Lung (tissue), 12 donors: ENCODE results near the gene PRPS1L1. TPM values are rescaled to one million over a fixed set of nuclear protein-coding genes. Genes with fewer than 3 reads are reported as not detected.
A peak's percentile ranks its signal among the peaks of the same experiment; 100 is the strongest.

Source experiments
- ATAC-seq: fragments of 200-7000 bp; cut with Tn5 transposase; one replicate; pipeline ENCODE4 v1.9.1; 2020; ENCODE audit warnings: moderate number of reproducible peaks; ENCODE audit not compliant: insufficient read depth, low FRiP score
- DNase-seq, 3 donors: peaks; one replicate each; pipeline ENCODE4 v3.0.0-alpha.2; 2013 to 2017
- H3K27ac ChIP-seq, 2 donors: one replicate each; pipeline ENCODE4 v1.5.1; 2013; ENCODE audit warnings: mild to moderate bottlenecking in 2 of 2, moderate library complexity in 2 of 2, control low read depth in 1 of 2, inconsistent platforms in 1 of 2, low read depth in 1 of 2, low read length in 1 of 2
- H3K27me3 ChIP-seq, 3 donors: one replicate each; pipeline ENCODE4 v1.5.1; 2013; ENCODE audit warnings: low read length in 2 of 3; ENCODE audit not compliant: control insufficient read depth in 3 of 3, insufficient read depth in 3 of 3
- H3K36me3 ChIP-seq, 4 donors: one replicate each; pipeline ENCODE4 v1.5.1; 2013; ENCODE audit warnings: low read length in 4 of 4, mild to moderate bottlenecking in 1 of 4, moderate library complexity in 1 of 4; ENCODE audit not compliant: control insufficient read depth in 4 of 4, insufficient read depth in 4 of 4
- H3K4me1 ChIP-seq, 5 donors: one replicate each; pipeline ENCODE4 v1.5.1; 2013; ENCODE audit warnings: low read length in 5 of 5, mild to moderate bottlenecking in 2 of 5, moderate library complexity in 1 of 5; ENCODE audit not compliant: control insufficient read depth in 5 of 5, insufficient read depth in 5 of 5
- H3K4me3 ChIP-seq: one replicate; pipeline ENCODE4 v1.5.1; 2013; ENCODE audit warnings: mild to moderate bottlenecking, control low read depth, moderate library complexity
- H3K9ac ChIP-seq, 2 donors: one replicate each; pipeline ENCODE4 v1.5.1; 2013; ENCODE audit warnings: low read length in 2 of 2, control low read depth in 1 of 2; ENCODE audit not compliant: insufficient read depth in 1 of 2
- H3K9me3 ChIP-seq, 4 donors: one replicate each; pipeline ENCODE4 v1.5.1; 2013; ENCODE audit warnings: low read length in 3 of 4, mild to moderate bottlenecking in 1 of 4, moderate library complexity in 1 of 4; ENCODE audit not compliant: control insufficient read depth in 4 of 4, insufficient read depth in 3 of 4
- CTCF ChIP-seq: IDR thresholded peaks from 2 replicates; pipeline ENCODE4 v1.5.1; 2012; ENCODE audit warnings: mild to moderate bottlenecking; ENCODE audit errors: control extremely low read depth, extremely low read depth
- WGBS, 2 donors: extraction: QIAGEN DNeasy Blood & Tissue Kit; methylation state at CpG; one replicate each; pipeline ENCODE4 v1.1.7; 2013; 5-methylcytosine and 5-hydroxymethylcytosine counted together
- polyA plus RNA-seq, 2 donors: library from polyadenylated mRNA; stranded (reverse); fragments of 200-250 nt; gene quantifications; one replicate each; pipeline ENCODE4 v1.2.1, GENCODE V29; 2013
- total RNA-seq, 2 donors: library from RNA; depleted of rRNA in 1 of 2; stranded (reverse); fragments of >200 nt in 1 of 2; gene quantifications; one replicate each; pipeline ENCODE4 v1.2.1, GENCODE V29; 2014 to 2021
- donor health status: control.
- donor health status: control.
- donor health status: Bipolar disorder and iron deficiency.
- donor health status: healthy.
- donor health status: DM: yes; HTN: yes; CAD: no.

PRPS1L1 gene
- total and polyA plus RNA-seq, 4 donors = not detected

- H3K4me1 ChIP-seq = peaks cover 0 to 4% (median 0%) of the 10 kb centered on the region in 5 donors
- H3K27me3 ChIP-seq = no peaks in the 10 kb centered on the region
- H3K4me3 ChIP-seq = no peak overlapping the region
- H3K9ac ChIP-seq = no peak overlapping the region
- TF ChIP-seq CTCF = no peak
- H3K9me3 ChIP-seq = no peaks in the 10 kb centered on the region
- H3K36me3 ChIP-seq = no peaks in the 10 kb centered on the region
- ATAC-seq (no peak), DNase-seq (no peak)
- WGBS, 2 donors = 80 to 84% methylated on average over 3 of the region's 3 CpGs
- no peak overlapping the region for H3K27ac ChIP-seq
Observed at GRCh38 chr7:18045171-18045570, 17.5 kb upstream of the PRPS1L1 start.

GRCh38 chr7:18041191-18041590, 13.5 kb upstream of the PRPS1L1 start:
- DNase-seq (peak in 2 of 3 donors; percentile 42 to 49), ATAC-seq (no peak)
- Histone ChIP-seq H3K27ac (no peak overlapping the region), H3K36me3 (no peaks in the 10 kb centered on the region), H3K9ac (no peak overlapping the region), H3K4me3 (no peak overlapping the region), H3K9me3 (no peaks in the 10 kb centered on the region), H3K27me3 (no peaks in the 10 kb centered on the region), H3K4me1 (peaks cover 0 to 4% (median 0%) of the 10 kb centered on the region in 5 donors)
- TF ChIP-seq CTCF = no peak

- DNase-seq (peak in 2 of 3 donors; percentile 20 to 38), ATAC-seq (no peak)
- H3K36me3 ChIP-seq = no peaks in the 10 kb centered on the region
- 70 to 87% methylated on average over 5 of the region's 5 CpGs for WGBS, 2 donors
- H3K9ac ChIP-seq = no peak overlapping the region
- no peak overlapping the region for H3K27ac ChIP-seq
- peaks cover 0 to 4% (median 0%) of the 10 kb centered on the region in 5 donors for H3K4me1 ChIP-seq
- H3K9me3 ChIP-seq = no peaks in the 10 kb centered on the region
- no peak for TF ChIP-seq CTCF
- no peak overlapping the region for H3K4me3 ChIP-seq
- H3K27me3 ChIP-seq = no peaks in the 10 kb centered on the region
Observed at GRCh38 chr7:18040196-18040595, 12.6 kb upstream of the PRPS1L1 start.

GRCh38 chr7:18038382-18038781, 10.7 kb upstream of the PRPS1L1 start:
- Histone ChIP-seq H3K9me3 (no peaks in the 10 kb centered on the region), H3K27me3 (no peaks in the 10 kb centered on the region), H3K4me1 (peaks cover 0 to 4% (median 0%) of the 10 kb centered on the region in 5 donors), H3K4me3 (no peak overlapping the region), H3K9ac (no peak overlapping the region), H3K27ac (no peak overlapping the region), H3K36me3 (no peaks in the 10 kb centered on the region)
- TF ChIP-seq CTCF = no peak
- DNase-seq = peak in 2 of 3 donors; percentile 28 to 60
- ATAC-seq = no peak
